CD4-positive, alpha-beta memory T cell (primary cell): ENCODE data around the gene NELL2. TPM values are rescaled to one million over a fixed set of nuclear protein-coding genes. Genes with fewer than 3 reads are reported as not detected.
A peak's percentile ranks its signal among the peaks of the same experiment; 100 is the strongest.

Source experiments
- CTCF ChIA-PET: fragments of 350-600 bp; sonication (Branson Sonifier 250); formaldehyde crosslinking; loops from one replicate; lab custom pipeline; 2021; ENCODE audit warnings: inconsistent platforms; ENCODE audit not compliant: partially characterized antibody; lab: Charles Lee
- POLR2A ChIA-PET: fragments of 350-600 bp; sonication (Branson Sonifier 250); formaldehyde crosslinking; loops from one replicate; lab custom pipeline; 2021; ENCODE audit not compliant: partially characterized antibody; lab: Charles Lee
- DNase-seq, 5 donors: peaks; one replicate each; pipeline versions ENCODE4 v3.0.0 to v3.0.0-alpha.2; 2020 to 2022; ENCODE audit warnings: mixed read lengths in 1 of 5
- H3K27ac ChIP-seq: one replicate; pipeline ENCODE4 v1.7.0; 2013; ENCODE audit warnings: low read depth, low read length
- H3K27me3 ChIP-seq: 2 replicates; pipeline ENCODE4 v1.7.0; 2013; ENCODE audit warnings: mild to moderate bottlenecking, low read length, moderate library complexity; ENCODE audit not compliant: insufficient read depth
- H3K36me3 ChIP-seq: 2 replicates; pipeline ENCODE4 v1.7.0; 2013; ENCODE audit warnings: mild to moderate bottlenecking, low read length, moderate library complexity; ENCODE audit not compliant: insufficient read depth
- H3K4me1 ChIP-seq: 2 replicates; pipeline ENCODE4 v1.7.0; 2013; ENCODE audit warnings: mild to moderate bottlenecking, low read length, moderate library complexity; ENCODE audit not compliant: insufficient read depth
- H3K4me3 ChIP-seq, 2 donors: one replicate each; pipeline ENCODE4 v1.7.0; 2013; ENCODE audit warnings: low read length in 2 of 2, mild to moderate bottlenecking in 1 of 2
- H3K9me3 ChIP-seq, 2 donors: one replicate each; pipeline ENCODE4 v1.7.0; 2013; ENCODE audit warnings: low read length in 2 of 2, control low read depth in 1 of 2; ENCODE audit not compliant: control insufficient read depth in 1 of 2
- H3K27ac Mint-ChIP-seq, 7 donors: one replicate each; pipeline ENCODE4 v1.8.0; 2020 to 2021; ENCODE audit warnings: mixed read lengths in 7 of 7, mild to moderate bottlenecking in 6 of 7, inconsistent platforms in 3 of 7, moderate library complexity in 3 of 7
- H3K27me3 Mint-ChIP-seq, 2 donors: one replicate each; pipeline ENCODE4 v1.8.0; 2020 to 2021; ENCODE audit warnings: mixed read lengths in 2 of 2
- H3K36me3 Mint-ChIP-seq, 2 donors: one replicate each; pipeline ENCODE4 v1.8.0; 2020 to 2021; ENCODE audit warnings: mixed read lengths in 2 of 2, inconsistent platforms in 1 of 2, mild to moderate bottlenecking in 1 of 2
- H3K4me1 Mint-ChIP-seq, 4 donors: one replicate each; pipeline ENCODE4 v1.8.0; 2020 to 2021; ENCODE audit warnings: mixed read lengths in 4 of 4, mild to moderate bottlenecking in 1 of 4
- H3K4me3 Mint-ChIP-seq, 8 donors: one replicate each; pipeline ENCODE4 v1.8.0; 2020 to 2021; ENCODE audit warnings: mixed read lengths in 8 of 8, mild to moderate bottlenecking in 7 of 8, moderate library complexity in 6 of 8, inconsistent platforms in 3 of 8
- H3K9me3 Mint-ChIP-seq, 8 donors: one replicate each; pipeline ENCODE4 v1.8.0; 2020 to 2021; ENCODE audit warnings: mixed read lengths in 8 of 8, mild to moderate bottlenecking in 5 of 8, inconsistent platforms in 3 of 8, moderate library complexity in 1 of 8
- intact Hi-C: fragments of 100-400 bp; cut with micrococcal nuclease; formaldehyde crosslinking; loops from one replicate; pipeline ENCODE4 v1.15.1; 2023
- polyA plus RNA-seq, 2 donors: library from polyadenylated mRNA; unstranded; fragments of 300-500 nt; fragmentation: Illumina TruSeq; gene quantifications; one replicate each; pipeline ENCODE4 v1.2.3, GENCODE V29; 2021
- total RNA-seq, 2 experiments: library from RNA; stranded (reverse); gene quantifications; one replicate each; pipeline ENCODE4 v1.2.3, GENCODE V29; 2021

NELL2 gene
- total and polyA plus RNA-seq, 4 experiments from 2014 or later, result 92.8 to 257 (median 179) TPM

- H3K4me3 ChIP-seq, result no peak overlapping the region
- Mint-ChIP-seq H3K27ac (no peak overlapping the region), H3K9me3 (peaks cover 0 to 3% (median 0%) of the 10 kb centered on the region in 8 donors), H3K36me3 (peaks cover 4 to 8% of the 10 kb centered on the region in 2 donors), H3K4me3 (no peak overlapping the region), H3K27me3 (no peaks in the 10 kb centered on the region), H3K4me1 (peaks cover 0 to 15% (median 4%) of the 10 kb centered on the region in 4 donors)
- H3K4me1 ChIP-seq, result no peaks in the 10 kb centered on the region
- no peaks in the 10 kb centered on the region for H3K27me3 ChIP-seq
- DNase-seq, result no peak
- no peak overlapping the region for H3K27ac ChIP-seq
- no peaks in the 10 kb centered on the region for H3K9me3 ChIP-seq
- no peaks in the 10 kb centered on the region for H3K36me3 ChIP-seq
- intact Hi-C loops, result no loop called here
- CTCF ChIA-PET, result interaction anchor here (1.1 kb wide), 1 partner anchor 47 kb away, joined by 3 read pairs; no protein-coding TSS in a partner anchor
- POLR2A ChIA-PET, result no interaction called here
Measured at GRCh38 chr12:44717612-44718011, 158.5 kb downstream of the NELL2 start.

DNA sequence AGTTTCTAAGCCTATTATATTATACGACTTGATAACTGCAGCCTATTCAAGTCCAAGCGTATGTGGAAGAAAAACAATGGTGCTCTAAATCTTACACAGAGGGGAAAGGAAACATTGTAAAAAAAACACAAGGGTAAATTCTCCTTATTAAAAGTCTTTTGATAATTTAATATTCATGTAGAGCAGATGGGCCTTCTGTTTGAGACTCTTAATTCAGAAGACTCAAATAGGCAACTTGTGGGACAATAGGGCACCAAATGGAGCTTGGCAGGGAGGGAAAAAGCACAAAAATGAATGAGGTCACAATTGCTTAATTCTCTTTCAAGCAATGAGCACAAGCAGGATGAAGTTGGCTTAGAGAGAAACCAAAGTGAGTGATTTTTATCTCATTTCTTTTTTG, 159.4 kb downstream of the NELL2 start:
- intact Hi-C loops, result no loop called here
- Histone ChIP-seq H3K36me3 (no peaks in the 10 kb centered on the region), H3K4me1 (no peaks in the 10 kb centered on the region), H3K4me3 (no peak overlapping the region), H3K27me3 (no peaks in the 10 kb centered on the region), H3K27ac (no peak overlapping the region), H3K9me3 (no peaks in the 10 kb centered on the region)
- peaks cover 0 to 10% (median 3%) of the 10 kb centered on the region in 4 donors for H3K4me1 Mint-ChIP-seq
- no peak overlapping the region for H3K4me3 Mint-ChIP-seq
- H3K36me3 Mint-ChIP-seq, result peaks cover 7 to 8% of the 10 kb centered on the region in 2 donors
- no peak for DNase-seq
- H3K27ac Mint-ChIP-seq, result peak overlapping the region in 1 of 7 donors; percentile 38
- no peaks in the 10 kb centered on the region for H3K27me3 Mint-ChIP-seq
- ChIA-PET POLR2A (no interaction called here), CTCF (interaction anchor here (1.1 kb wide), 1 partner anchor 48 kb away, joined by 3 read pairs; no protein-coding TSS in a partner anchor)
- H3K9me3 Mint-ChIP-seq, result peaks cover 0 to 1% (median 0%) of the 10 kb centered on the region in 8 donors

DNA sequence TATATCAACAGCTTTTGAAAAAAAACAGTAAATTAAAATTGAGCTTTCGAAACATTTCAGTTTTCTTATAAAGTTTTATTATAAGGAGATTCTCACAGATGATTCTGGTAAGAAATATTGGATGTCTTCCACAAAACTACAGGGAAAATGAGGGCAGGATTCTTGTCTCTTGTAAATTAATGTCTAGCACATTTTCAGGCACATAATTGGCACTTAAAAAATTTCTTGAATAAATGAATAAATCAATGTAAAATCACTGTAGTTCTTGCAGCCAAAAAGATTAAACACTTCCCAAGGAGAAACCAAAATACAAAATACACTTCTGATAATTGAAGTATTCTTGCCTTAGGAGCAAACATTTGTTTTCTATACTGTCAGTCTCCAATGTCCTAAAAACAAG, 164.4 kb downstream of the NELL2 start:
- H3K36me3 Mint-ChIP-seq, result peaks cover 17 to 40% of the 10 kb centered on the region in 2 donors
- intact Hi-C loops, result no loop called here
- Histone ChIP-seq H3K36me3 (no peaks in the 10 kb centered on the region), H3K27me3 (no peaks in the 10 kb centered on the region), H3K27ac (no peak overlapping the region), H3K9me3 (no peaks in the 10 kb centered on the region), H3K4me3 (no peak overlapping the region), H3K4me1 (no peaks in the 10 kb centered on the region)
- no peaks in the 10 kb centered on the region for H3K9me3 Mint-ChIP-seq
- no peak for DNase-seq
- ChIA-PET CTCF (no interaction called here), POLR2A (no interaction called here)
- H3K4me3 Mint-ChIP-seq, result no peak overlapping the region
- H3K27ac Mint-ChIP-seq, result no peak overlapping the region
- H3K27me3 Mint-ChIP-seq, result no peaks in the 10 kb centered on the region
- H3K4me1 Mint-ChIP-seq, result no peaks in the 10 kb centered on the region

- Mint-ChIP-seq H3K36me3 (peaks cover 17 to 40% of the 10 kb centered on the region in 2 donors), H3K9me3 (no peaks in the 10 kb centered on the region), H3K4me1 (no peaks in the 10 kb centered on the region), H3K27me3 (no peaks in the 10 kb centered on the region), H3K27ac (peak overlapping the region in 1 of 7 donors; percentile 2), H3K4me3 (no peak overlapping the region)
- ChIA-PET POLR2A (no interaction called here), CTCF (no interaction called here)
- no peaks in the 10 kb centered on the region for H3K27me3 ChIP-seq
- no peaks in the 10 kb centered on the region for H3K4me1 ChIP-seq
- intact Hi-C loops, result no loop called here
- H3K9me3 ChIP-seq, result no peaks in the 10 kb centered on the region
- no peak for DNase-seq
- no peaks in the 10 kb centered on the region for H3K36me3 ChIP-seq
- H3K4me3 ChIP-seq, result no peak overlapping the region
- no peak overlapping the region for H3K27ac ChIP-seq
Measured at GRCh38 chr12:44709166-44709565, 166.9 kb downstream of the NELL2 start.

- Histone ChIP-seq H3K27ac (no peak overlapping the region), H3K27me3 (no peaks in the 10 kb centered on the region), H3K4me1 (no peaks in the 10 kb centered on the region), H3K4me3 (no peak overlapping the region), H3K36me3 (no peaks in the 10 kb centered on the region), H3K9me3 (no peaks in the 10 kb centered on the region)
- no peaks in the 10 kb centered on the region for H3K4me1 Mint-ChIP-seq
- ChIA-PET CTCF (no interaction called here), POLR2A (no interaction called here)
- H3K27ac Mint-ChIP-seq, result peak overlapping the region in 1 of 7 donors; percentile 46
- no peak for DNase-seq
- H3K4me3 Mint-ChIP-seq, result no peak overlapping the region
- no peaks in the 10 kb centered on the region for H3K9me3 Mint-ChIP-seq
- intact Hi-C loops, result no loop called here
- peaks cover 17 to 40% of the 10 kb centered on the region in 2 donors for H3K36me3 Mint-ChIP-seq
- H3K27me3 Mint-ChIP-seq, result no peaks in the 10 kb centered on the region
Measured at GRCh38 chr12:44708218-44708617, 167.9 kb downstream of the NELL2 start.

DNA sequence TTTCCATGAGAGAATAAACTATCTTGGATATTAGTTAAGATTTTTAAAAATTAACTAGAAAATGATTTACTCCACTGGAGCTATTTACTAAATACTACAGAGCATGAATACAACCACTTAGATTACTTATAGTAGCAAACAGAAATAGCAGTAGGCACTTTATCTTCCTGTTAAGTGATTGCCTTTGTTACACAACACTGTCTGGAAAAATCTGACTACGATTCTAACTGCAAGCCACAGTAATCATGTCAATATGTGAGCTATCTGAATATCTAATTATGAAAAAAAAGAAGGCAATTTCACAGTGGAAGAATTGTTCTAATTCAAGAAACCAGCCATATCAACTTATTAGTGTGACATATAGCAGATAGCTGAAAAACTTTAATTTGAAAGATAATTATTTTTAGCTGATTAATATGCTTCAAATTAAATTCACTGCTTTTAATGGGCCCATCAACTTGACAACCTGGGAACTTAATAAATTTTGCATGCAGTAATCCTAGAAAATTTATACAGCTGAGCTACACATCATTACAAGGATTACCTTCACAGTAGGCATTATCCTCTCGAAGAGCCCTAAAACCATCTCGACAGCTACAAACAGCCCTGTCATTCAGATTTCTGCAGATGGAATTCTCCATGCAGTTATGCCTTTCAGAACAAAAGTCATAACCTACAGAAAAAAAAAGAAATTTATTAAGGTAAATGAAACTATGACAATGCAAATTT, 172.8 kb downstream of the NELL2 start:
- Mint-ChIP-seq H3K27me3 (no peaks in the 10 kb centered on the region), H3K9me3 (no peaks in the 10 kb centered on the region), H3K4me1 (no peaks in the 10 kb centered on the region), H3K36me3 (peaks cover 30 to 31% of the 10 kb centered on the region in 2 donors), H3K4me3 (no peak overlapping the region), H3K27ac (no peak overlapping the region)
- Histone ChIP-seq H3K4me3 (no peak overlapping the region), H3K36me3 (no peaks in the 10 kb centered on the region), H3K4me1 (no peaks in the 10 kb centered on the region), H3K27ac (no peak overlapping the region), H3K27me3 (no peaks in the 10 kb centered on the region), H3K9me3 (no peaks in the 10 kb centered on the region)
- ChIA-PET CTCF (no interaction called here), POLR2A (no interaction called here)
- intact Hi-C loops, result no loop called here
- DNase-seq, result no peak

DNA sequence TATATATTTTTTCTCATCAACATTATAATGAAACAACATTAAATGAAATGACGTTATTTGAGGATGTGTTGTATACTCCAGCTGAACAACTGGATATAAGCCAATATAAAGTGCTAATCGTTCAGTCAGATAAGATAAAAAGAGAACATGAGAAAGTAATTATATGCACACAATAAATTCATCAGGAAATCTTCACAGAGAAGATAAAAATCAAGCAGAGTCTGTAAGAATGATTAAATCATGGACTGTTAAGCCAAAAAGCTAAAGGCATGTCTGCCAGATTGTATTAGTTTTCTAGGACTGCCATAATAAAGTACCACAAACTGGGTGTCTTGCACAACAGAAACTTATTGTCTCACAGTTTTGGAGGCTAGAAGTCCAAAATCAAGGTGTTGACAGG, 178.6 kb downstream of the NELL2 start:
- no peak overlapping the region for H3K4me3 Mint-ChIP-seq
- H3K36me3 Mint-ChIP-seq, result peaks cover 29 to 45% of the 10 kb centered on the region in 2 donors
- Histone ChIP-seq H3K4me1 (no peaks in the 10 kb centered on the region), H3K27me3 (no peaks in the 10 kb centered on the region), H3K27ac (no peak overlapping the region), H3K36me3 (no peaks in the 10 kb centered on the region), H3K4me3 (no peak overlapping the region), H3K9me3 (no peaks in the 10 kb centered on the region)
- H3K4me1 Mint-ChIP-seq, result no peaks in the 10 kb centered on the region
- ChIA-PET CTCF (no interaction called here), POLR2A (no interaction called here)
- intact Hi-C loops, result no loop called here
- no peak for DNase-seq
- H3K27ac Mint-ChIP-seq, result no peak overlapping the region
- H3K9me3 Mint-ChIP-seq, result peaks cover 0 to under 1% (median 0%) of the 10 kb centered on the region in 8 donors
- H3K27me3 Mint-ChIP-seq, result no peaks in the 10 kb centered on the region
